MM.1S (cell line): ENCODE measurements around the gene LINGO3.

ENCODE experiments used
- DNase-seq: peaks from one replicate; pipeline ENCODE4 v3.0.0-alpha.2; 2015
- H2AFZ ChIP-seq: fragments of 300-600 bp; sonication (generic); 2 replicates; pipeline ENCODE4 v1.6.0; 2016; ENCODE audit warnings: antibody characterized with exemption, low read length
- H3F3A ChIP-seq: fragments of 300-600 bp; sonication (generic); 2 replicates; pipeline ENCODE4 v1.6.1; 2016; ENCODE audit warnings: mild to moderate bottlenecking, antibody characterized with exemption, low read length, moderate library complexity, mixed read lengths; ENCODE audit not compliant: insufficient read depth
- H3K27ac ChIP-seq: fragments of 300-600 bp; sonication (generic); 2 replicates; pipeline ENCODE4 v1.5.1; 2016; ENCODE audit warnings: mild to moderate bottlenecking, low read length
- H3K27me3 ChIP-seq: fragments of 300-600 bp; sonication (generic); replicated peaks from 2 replicates; pipeline ENCODE4 v1.6.0; 2016; ENCODE audit warnings: low read length; ENCODE audit not compliant: insufficient read depth
- H3K36me3 ChIP-seq: fragments of 300-600 bp; sonication (generic); replicated peaks from 2 replicates; pipeline ENCODE4 v1.6.1; 2016; ENCODE audit warnings: mild to moderate bottlenecking, low read length, mixed read lengths; ENCODE audit not compliant: insufficient read depth
- H3K4me1 ChIP-seq: fragments of 300-600 bp; sonication (generic); 2 replicates; pipeline ENCODE4 v1.6.1; 2016; ENCODE audit warnings: low read length, mixed read lengths
- H3K4me2 ChIP-seq: fragments of 300-600 bp; sonication (generic); 2 replicates; pipeline ENCODE4 v1.6.0; 2016; ENCODE audit warnings: low read depth, low read length
- H3K4me3 ChIP-seq: fragments of 300-600 bp; sonication (generic); 2 replicates; pipeline ENCODE4 v1.5.1; 2016; ENCODE audit warnings: low read length, mixed read lengths
- H3K79me2 ChIP-seq: fragments of 300-600 bp; sonication (generic); 2 replicates; pipeline ENCODE4 v1.6.1; 2016; ENCODE audit warnings: mixed run types, low read length, mixed read lengths
- H3K9ac ChIP-seq: fragments of 300-600 bp; sonication (generic); 2 replicates; pipeline ENCODE4 v1.6.1; 2016; ENCODE audit warnings: low read length, mixed read lengths
- H3K9me2 ChIP-seq: fragments of 300-600 bp; sonication (generic); replicated peaks from 2 replicates; pipeline ENCODE4 v1.6.1; 2016; ENCODE audit warnings: mild to moderate bottlenecking, low read length, mixed read lengths; ENCODE audit not compliant: insufficient read depth
- H3K9me3 ChIP-seq: fragments of 300-600 bp; sonication (generic); replicated peaks from 2 replicates; pipeline ENCODE4 v1.6.1; 2016; ENCODE audit warnings: mild to moderate bottlenecking, low read length, mixed read lengths; ENCODE audit not compliant: insufficient read depth
- H4K20me1 ChIP-seq: fragments of 300-600 bp; sonication (generic); 2 replicates; pipeline ENCODE4 v1.6.1; 2016; ENCODE audit warnings: mild to moderate bottlenecking, low read length, moderate library complexity, mixed read lengths; ENCODE audit not compliant: insufficient read depth
- CTCF ChIP-seq: fragments of 300-600 bp; sonication (generic); IDR thresholded peaks from 2 replicates; pipeline ENCODE4 v1.5.1; 2016; ENCODE audit warnings: antibody characterized with exemption, low read length, mixed read lengths
- EZH2 ChIP-seq: fragments of 300-600 bp; sonication (generic); optimal IDR thresholded peaks from 2 replicates; pipeline ENCODE3; 2017; ENCODE audit warnings: low read depth, mild to moderate bottlenecking, antibody characterized with exemption, low read length, mixed read lengths
- EZH2phosphoT487 ChIP-seq: fragments of 300-600 bp; sonication (generic); IDR thresholded peaks from 2 replicates; pipeline ENCODE4 v1.6.1; 2018; ENCODE audit warnings: antibody characterized with exemption, low read length

The LINGO3 gene

GRCh38 chr19:2296141-2296540 is 11.8 kb downstream of the LINGO3 start:
- Histone ChIP-seq H3K9me3 (no peaks in the 10 kb centered on the region), H3K4me3 (no peak overlapping the region), H3K9ac (no peak overlapping the region), H3K4me1 (no peaks in the 10 kb centered on the region), H3K27me3 (peaks cover 9% of the 10 kb centered on the region), H3K27ac (no peak overlapping the region), H3F3A (no peaks in the 10 kb centered on the region), H3K79me2 (no peaks in the 10 kb centered on the region), H4K20me1 (no peaks in the 10 kb centered on the region), H3K9me2 (no peaks in the 10 kb centered on the region), H3K36me3 (no peaks in the 10 kb centered on the region), H2AFZ (no peak overlapping the region), H3K4me2 (no peak overlapping the region)
- TF ChIP-seq EZH2phosphoT487, result no peak
- TF ChIP-seq CTCF, result no peak
- TF ChIP-seq EZH2, result no peak
- no peak for DNase-seq

GRCh38 chr19:2294687-2295335 is 13.1 kb downstream of the LINGO3 start:
- TF ChIP-seq CTCF (no peak), EZH2 (no peak), EZH2phosphoT487 (no peak)
- DNase-seq, result no peak
- no peaks in the 10 kb centered on the region for H4K20me1 ChIP-seq
- no peaks in the 10 kb centered on the region for H3K36me3 ChIP-seq
- no peak overlapping the region for H3K4me3 ChIP-seq
- no peaks in the 10 kb centered on the region for H3K4me1 ChIP-seq
- no peak overlapping the region for H3K9ac ChIP-seq
- peaks cover 4% of the 10 kb centered on the region; the same call in 1 of the 2 replicates for H3K27me3 ChIP-seq
- H3K9me3 ChIP-seq, result no peaks in the 10 kb centered on the region
- no peaks in the 10 kb centered on the region for H3K9me2 ChIP-seq
- H3K4me2 ChIP-seq, result no peak overlapping the region
- H3K79me2 ChIP-seq, result no peaks in the 10 kb centered on the region
- H3F3A ChIP-seq, result no peaks in the 10 kb centered on the region
- no peak overlapping the region for H2AFZ ChIP-seq
- H3K27ac ChIP-seq, result no peak overlapping the region

GRCh38 chr19:2291185-2291751 is 16.7 kb downstream of the LINGO3 start:
- H4K20me1 ChIP-seq, result no peaks in the 10 kb centered on the region

More at GRCh38 chr19:2291185-2291751, 16.7 kb downstream of the LINGO3 start:
- peaks cover 4% of the 10 kb centered on the region; the same call in 1 of the 2 replicates for H3K27me3 ChIP-seq
- no peak overlapping the region for H3K27ac ChIP-seq
- H3K4me1 ChIP-seq, result peaks cover 7% of the 10 kb centered on the region
- no peak overlapping the region for H3K4me2 ChIP-seq
- H3K9me2 ChIP-seq, result no peaks in the 10 kb centered on the region
- no peak overlapping the region for H3K9ac ChIP-seq
- H2AFZ ChIP-seq, result no peak overlapping the region
- H3K79me2 ChIP-seq, result no peaks in the 10 kb centered on the region
- H3F3A ChIP-seq, result no peaks in the 10 kb centered on the region
- no peaks in the 10 kb centered on the region for H3K9me3 ChIP-seq
- no peaks in the 10 kb centered on the region for H3K36me3 ChIP-seq
- no peak overlapping the region for H3K4me3 ChIP-seq
- DNase-seq, result no peak
- TF ChIP-seq CTCF (no peak), EZH2phosphoT487 (no peak), EZH2 (no peak)
